Mesenchymal stem cell (in vitro differentiated cells and primary cell): Measurements from ENCODE around the gene FUT4.

Source experiments
- DNase-seq: peaks from one replicate; pipeline ENCODE4 v3.0.0-alpha.2; 2013
- H2AFZ ChIP-seq: one replicate; pipeline ENCODE4 v1.6.1; 2013; ENCODE audit warnings: low read depth, mild to moderate bottlenecking, control low read depth, inconsistent platforms, low read length, moderate library complexity
- H2AK5ac ChIP-seq: 2 replicates; pipeline ENCODE4 v1.6.1; 2013; ENCODE audit warnings: low read length, moderate library complexity, mild to moderate bottlenecking, inconsistent platforms; ENCODE audit not compliant: severe bottlenecking
- H2BK120ac ChIP-seq: one replicate; pipeline ENCODE4 v1.6.1; 2013; ENCODE audit warnings: low read depth, mild to moderate bottlenecking, inconsistent platforms, low read length, moderate library complexity
- H2BK12ac ChIP-seq, 2 experiments: one replicate each; pipeline ENCODE4 v1.6.1; 2013; ENCODE audit warnings: inconsistent platforms in 2 of 2, low read length in 2 of 2, mild to moderate bottlenecking in 2 of 2, moderate library complexity in 2 of 2, control low read depth in 1 of 2
- H2BK15ac ChIP-seq: one replicate; pipeline ENCODE4 v1.6.1; 2013; ENCODE audit warnings: mild to moderate bottlenecking, low read depth, inconsistent platforms; ENCODE audit not compliant: poor library complexity, severe bottlenecking
- H2BK5ac ChIP-seq: 2 replicates; pipeline ENCODE4 v1.6.1; 2013; ENCODE audit warnings: low read depth, mild to moderate bottlenecking, low read length, control low read depth, inconsistent platforms; ENCODE audit not compliant: poor library complexity, severe bottlenecking
- H3K14ac ChIP-seq, 2 experiments: one replicate each; pipeline ENCODE4 v1.6.1; 2013; ENCODE audit warnings: inconsistent platforms in 2 of 2, low read length in 2 of 2, control low read depth in 1 of 2, mild to moderate bottlenecking in 1 of 2, moderate library complexity in 1 of 2
- H3K18ac ChIP-seq, 2 experiments: one replicate each; pipeline ENCODE4 v1.6.1; 2013; ENCODE audit warnings: inconsistent platforms in 2 of 2, low read length in 2 of 2, control low read depth in 1 of 2, low read depth in 1 of 2, mild to moderate bottlenecking in 1 of 2
- H3K23ac ChIP-seq, 2 experiments: one replicate each; pipeline ENCODE4 v1.6.1; 2013; ENCODE audit warnings: inconsistent platforms in 2 of 2, low read length in 2 of 2, mild to moderate bottlenecking in 2 of 2, moderate library complexity in 2 of 2, control low read depth in 1 of 2
- H3K27ac ChIP-seq: 2 replicates; pipeline ENCODE4 v1.5.1; 2013; ENCODE audit warnings: mild to moderate bottlenecking, moderate library complexity, low read length, control low read depth, inconsistent platforms; ENCODE audit not compliant: poor library complexity, severe bottlenecking
- H3K27me3 ChIP-seq, 2 experiments: 2 replicates each; pipeline versions ENCODE4 v1.6.1 to v1.7.0; 2013; ENCODE audit warnings: low read length in 2 of 2, mild to moderate bottlenecking in 2 of 2, moderate library complexity in 2 of 2, control low read depth in 1 of 2, inconsistent platforms in 1 of 2; ENCODE audit not compliant: control insufficient read depth in 1 of 2, insufficient read depth in 1 of 2
- H3K36me3 ChIP-seq, 2 experiments: 2 replicates each; pipeline versions ENCODE4 v1.6.1 to v1.7.0; 2013; ENCODE audit warnings: low read length in 2 of 2, control low read depth in 1 of 2, inconsistent platforms in 1 of 2, low read depth in 1 of 2, mild to moderate bottlenecking in 1 of 2; ENCODE audit not compliant: insufficient read depth in 2 of 2, control insufficient read depth in 1 of 2
- H3K4ac ChIP-seq, 2 experiments: one replicate each; pipeline ENCODE4 v1.6.1; 2013; ENCODE audit warnings: inconsistent platforms in 2 of 2, low read length in 2 of 2, mild to moderate bottlenecking in 2 of 2, moderate library complexity in 2 of 2, control low read depth in 1 of 2, low read depth in 1 of 2
- H3K4me1 ChIP-seq: 2 replicates; pipeline ENCODE4 v1.6.1; 2013; ENCODE audit warnings: low read depth, low read length, control low read depth; ENCODE audit not compliant: control insufficient read depth, insufficient read depth
- H3K4me2 ChIP-seq: 2 replicates; pipeline ENCODE4 v1.6.1; 2013; ENCODE audit warnings: low read length, mild to moderate bottlenecking, inconsistent platforms; ENCODE audit not compliant: poor library complexity, severe bottlenecking
- H3K4me3 ChIP-seq, 2 experiments: 2 replicates each; pipeline versions ENCODE4 v1.5.1 to v1.7.0; 2013; ENCODE audit warnings: low read length in 2 of 2, mild to moderate bottlenecking in 2 of 2, control low read depth in 1 of 2, low read depth in 1 of 2; ENCODE audit not compliant: insufficient read depth in 1 of 2
- H3K79me1 ChIP-seq: replicated peaks from 2 replicates; pipeline ENCODE4 v1.6.1; 2013; ENCODE audit warnings: mild to moderate bottlenecking, control low read depth, low read length, inconsistent platforms; ENCODE audit not compliant: poor library complexity, severe bottlenecking
- H3K9ac ChIP-seq: 2 replicates; pipeline ENCODE4 v1.7.0; 2013; ENCODE audit warnings: mild to moderate bottlenecking, low read length, moderate library complexity
- H3K9me3 ChIP-seq: 2 replicates; pipeline ENCODE4 v1.7.0; 2013; ENCODE audit warnings: mild to moderate bottlenecking, low read length; ENCODE audit not compliant: control insufficient read depth
- H4K8ac ChIP-seq: one replicate; pipeline ENCODE4 v1.6.1; 2013; ENCODE audit warnings: inconsistent platforms, mild to moderate bottlenecking, low read length, moderate library complexity
- H4K91ac ChIP-seq: one replicate; pipeline ENCODE4 v1.6.1; 2013; ENCODE audit warnings: mild to moderate bottlenecking, low read length, inconsistent platforms
- WGBS: methylation state at CpG from one replicate; pipeline ENCODE4 v1.1.7; 2013; ENCODE audit warnings: mixed read lengths; 5-methylcytosine and 5-hydroxymethylcytosine counted together

Gene FUT4

DNA sequence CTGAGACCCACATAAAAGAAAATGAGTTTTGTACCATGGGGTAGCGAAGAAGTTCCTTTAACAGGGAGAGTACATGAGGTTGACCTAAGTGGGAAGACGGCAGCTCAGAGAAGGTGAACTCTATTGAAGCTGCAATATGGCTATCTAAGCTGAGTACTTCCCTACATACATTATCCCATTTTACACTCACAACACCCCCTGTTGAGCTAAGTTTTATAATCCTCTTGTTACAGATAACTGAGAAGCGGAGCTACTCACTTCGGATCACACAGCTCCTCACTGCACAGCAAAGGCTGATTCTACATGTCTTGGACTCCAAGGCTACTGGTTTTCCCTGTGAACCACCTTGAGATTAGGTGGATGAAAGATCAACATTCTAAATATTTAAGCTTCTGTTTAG lies 15.2 kb downstream of the FUT4 start:
- Histone ChIP-seq H3K4me2 (no peak overlapping the region), H2AFZ (no peak overlapping the region), H3K4ac (no peak overlapping the region), H2BK120ac (no peak overlapping the region), H3K79me1 (no peaks in the 10 kb centered on the region), H3K14ac (no peak overlapping the region), H3K23ac (no peak overlapping the region), H4K91ac (no peak overlapping the region), H4K8ac (no peak overlapping the region), H2AK5ac (no peak overlapping the region), H3K36me3 (no peaks in the 10 kb centered on the region), H3K9ac (no peak overlapping the region), H3K18ac (no peak overlapping the region), H3K4me1 (peaks cover 4% of the 10 kb centered on the region), H3K4me3 (no peak overlapping the region), H2BK5ac (no peak overlapping the region), H2BK12ac (no peak overlapping the region), H3K27ac (no peak overlapping the region), H3K9me3 (no peaks in the 10 kb centered on the region), H2BK15ac (no peak overlapping the region), H3K27me3 (no peaks in the 10 kb centered on the region)
- DNase-seq, result no peak
- 97% methylated on average over 3 of the region's 4 CpGs for WGBS

DNA sequence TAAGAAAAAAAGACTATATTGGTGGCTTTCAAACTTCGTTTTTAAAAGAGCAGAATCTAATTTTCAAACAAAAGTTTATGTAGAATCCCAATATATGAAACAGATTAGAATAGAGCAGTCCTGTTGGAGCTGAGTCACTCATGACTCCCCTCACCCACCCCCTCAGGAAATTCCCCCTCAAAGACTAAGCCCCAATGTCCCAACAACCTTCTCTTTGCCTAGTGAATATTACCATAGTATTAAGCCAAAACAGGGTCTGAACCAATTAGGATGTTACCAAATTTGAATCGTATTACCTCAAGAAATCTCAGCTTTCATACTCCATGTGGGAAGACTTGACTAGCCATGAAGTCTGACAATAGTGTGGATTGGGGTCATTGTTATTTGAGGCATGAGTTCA lies 15.6 kb downstream of the FUT4 start:
- no peak overlapping the region for H3K23ac ChIP-seq
- H3K79me1 ChIP-seq, result no peaks in the 10 kb centered on the region

DNA sequence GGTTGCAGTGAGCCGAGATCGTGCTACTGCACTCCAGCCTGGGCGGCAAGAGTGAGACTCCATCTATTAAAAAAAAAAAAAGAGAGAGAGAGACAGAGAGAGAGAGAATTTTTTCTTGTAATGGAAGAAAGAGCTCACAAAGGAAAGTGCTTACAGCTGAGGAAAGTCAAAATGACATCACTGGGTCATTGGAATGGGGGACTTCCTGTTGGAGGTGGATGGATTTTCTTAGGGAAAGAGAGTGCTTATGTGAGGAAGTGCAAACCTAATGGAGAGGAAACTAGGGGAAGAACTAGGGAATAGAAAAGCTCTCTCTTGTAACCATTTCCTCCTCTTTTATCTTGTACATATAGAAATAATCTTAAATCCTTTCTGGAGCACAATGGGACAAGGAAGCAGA lies 17.1 kb downstream of the FUT4 start:
- no peak overlapping the region for H2BK12ac ChIP-seq
- no peaks in the 10 kb centered on the region for H3K79me1 ChIP-seq
- H3K4me2 ChIP-seq, result no peak overlapping the region
- no peaks in the 10 kb centered on the region for H3K27me3 ChIP-seq
- no peak overlapping the region for H4K8ac ChIP-seq
- no peak overlapping the region for H3K4me3 ChIP-seq
- peaks cover 4% of the 10 kb centered on the region for H3K4me1 ChIP-seq
- H3K23ac ChIP-seq, result no peak overlapping the region
- no peak overlapping the region for H2BK15ac ChIP-seq
- H3K27ac ChIP-seq, result no peak overlapping the region
- no peak overlapping the region for H3K9ac ChIP-seq
- DNase-seq, result no peak
- no peak overlapping the region for H2AFZ ChIP-seq
- WGBS, result 100% methylated on average over 3 of the region's 3 CpGs
- no peak overlapping the region for H3K18ac ChIP-seq
- no peak overlapping the region for H4K91ac ChIP-seq
- H3K36me3 ChIP-seq, result no peaks in the 10 kb centered on the region
- no peak overlapping the region for H3K4ac ChIP-seq
- no peak overlapping the region for H2BK120ac ChIP-seq
- no peak overlapping the region for H2AK5ac ChIP-seq
- H3K14ac ChIP-seq, result no peak overlapping the region
- no peaks in the 10 kb centered on the region for H3K9me3 ChIP-seq
- H2BK5ac ChIP-seq, result no peak overlapping the region

More for the DNA sequence above, 15.6 kb downstream of the FUT4 start:
- H2AFZ ChIP-seq, result no peak overlapping the region
- no peaks in the 10 kb centered on the region for H3K36me3 ChIP-seq
- no peak overlapping the region for H2BK12ac ChIP-seq
- H2BK5ac ChIP-seq, result no peak overlapping the region
- H3K18ac ChIP-seq, result no peak overlapping the region
- H3K4me3 ChIP-seq, result no peak overlapping the region
- no peak overlapping the region for H3K4ac ChIP-seq
- H2BK15ac ChIP-seq, result no peak overlapping the region
- H3K9ac ChIP-seq, result no peak overlapping the region
- H3K14ac ChIP-seq, result no peak overlapping the region
- H2BK120ac ChIP-seq, result no peak overlapping the region
- no peak overlapping the region for H4K91ac ChIP-seq
- H4K8ac ChIP-seq, result no peak overlapping the region
- no peak for DNase-seq
- H3K4me1 ChIP-seq, result peaks cover 4% of the 10 kb centered on the region
- H3K4me2 ChIP-seq, result no peak overlapping the region
- no peak overlapping the region for H2AK5ac ChIP-seq
- WGBS, result 100% methylated on average over 1 of the region's 2 CpGs
- H3K9me3 ChIP-seq, result no peaks in the 10 kb centered on the region
- H3K27me3 ChIP-seq, result no peaks in the 10 kb centered on the region
- no peak overlapping the region for H3K27ac ChIP-seq

DNA sequence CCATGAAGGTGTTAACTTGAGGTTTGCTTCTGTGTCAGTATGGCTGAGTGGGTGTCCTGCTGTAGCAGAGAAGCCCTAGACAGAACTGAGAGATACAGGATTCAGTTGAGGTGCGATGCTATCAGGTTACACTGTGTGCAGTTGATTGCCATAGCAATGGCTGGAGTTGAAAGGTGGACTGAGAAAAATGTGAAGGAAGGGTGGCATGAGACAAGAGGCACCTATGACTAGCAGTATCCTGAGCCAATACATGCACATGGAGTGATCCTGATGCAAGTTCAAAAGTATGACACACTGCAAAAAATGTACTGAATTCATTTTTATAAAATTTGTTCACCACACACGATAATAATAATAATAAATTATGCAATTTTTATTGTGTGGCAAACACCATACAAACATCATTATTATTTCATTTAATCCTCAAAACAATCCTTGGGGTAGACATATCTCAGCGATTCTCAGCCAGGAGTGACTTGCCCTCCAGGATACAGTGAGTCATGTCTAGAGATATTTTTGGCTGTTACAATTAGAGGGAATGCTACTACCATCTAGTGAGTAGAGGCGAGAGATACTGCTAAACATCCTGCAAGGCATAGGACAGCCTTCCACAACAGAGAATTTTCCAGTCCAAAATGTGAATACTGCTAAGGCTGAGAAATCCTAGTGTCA lies 19.6 kb downstream of the FUT4 start:
- no peak overlapping the region for H2BK120ac ChIP-seq
- H3K4me3 ChIP-seq, result no peak overlapping the region
- no peaks in the 10 kb centered on the region for H3K27me3 ChIP-seq
- no peak overlapping the region for H3K14ac ChIP-seq
- no peak overlapping the region for H3K4me2 ChIP-seq
- no peak overlapping the region for H3K18ac ChIP-seq
- H3K4ac ChIP-seq, result no peak overlapping the region
- H2BK12ac ChIP-seq, result no peak overlapping the region
- H3K36me3 ChIP-seq, result no peaks in the 10 kb centered on the region
- no peak overlapping the region for H3K23ac ChIP-seq
- no peak overlapping the region for H2AFZ ChIP-seq
- peak; percentile 67 for DNase-seq
- H3K9me3 ChIP-seq, result no peaks in the 10 kb centered on the region
- peaks cover 5% of the 10 kb centered on the region for H3K4me1 ChIP-seq
- H2BK5ac ChIP-seq, result no peak overlapping the region
- no peak overlapping the region for H3K27ac ChIP-seq
- peak overlapping the region; percentile 48 for H3K9ac ChIP-seq
- no peaks in the 10 kb centered on the region for H3K79me1 ChIP-seq
- H2BK15ac ChIP-seq, result no peak overlapping the region
- peak overlapping the region; percentile 22 for H4K91ac ChIP-seq
- H4K8ac ChIP-seq, result peak overlapping the region; percentile 40
- peak overlapping the region; percentile 23 for H2AK5ac ChIP-seq
- 67% methylated on average over 2 of the region's 4 CpGs for WGBS
